ENCODE data around the gene SH3GLB2.

DNA sequence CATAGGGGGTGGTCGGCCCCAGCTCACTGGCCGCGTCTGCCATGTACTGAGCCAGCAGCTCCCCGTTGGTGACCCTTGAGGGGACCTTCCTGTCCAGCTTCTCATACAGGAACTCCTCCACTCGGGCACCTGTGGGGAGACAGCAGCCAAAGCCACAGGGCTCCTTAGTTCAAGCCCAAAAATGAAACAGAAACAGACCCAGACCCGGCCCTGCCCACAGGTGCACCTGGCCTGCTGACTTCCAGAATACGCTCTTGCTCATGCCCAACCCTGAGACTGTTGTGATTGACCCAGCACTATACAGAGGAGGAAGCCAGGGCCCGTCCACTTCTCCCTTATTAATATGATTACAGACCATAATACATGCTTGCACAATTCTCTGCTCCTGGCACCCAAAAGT is 7.0 kb downstream of the SH3GLB2 start:
- no peak for TF ChIP-seq TAF1 (IDR thresholded peaks at IDR 0.05; ENCODE audit: low read depth)
- TF ChIP-seq EP300 (IDR thresholded peaks at IDR 0.05; ENCODE audit: borderline replicate concordance): no peak
- TF ChIP-seq, protein P1, sequence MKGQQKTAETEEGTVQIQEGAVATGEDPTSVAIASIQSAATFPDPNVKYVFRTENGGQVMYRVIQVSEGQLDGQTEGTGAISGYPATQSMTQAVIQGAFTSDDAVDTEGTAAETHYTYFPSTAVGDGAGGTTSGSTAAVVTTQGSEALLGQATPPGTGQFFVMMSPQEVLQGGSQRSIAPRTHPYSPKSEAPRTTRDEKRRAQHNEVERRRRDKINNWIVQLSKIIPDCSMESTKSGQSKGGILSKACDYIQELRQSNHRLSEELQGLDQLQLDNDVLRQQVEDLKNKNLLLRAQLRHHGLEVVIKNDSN (IDR thresholded peaks at IDR 0.05): no peak
- TF ChIP-seq, protein P2, sequence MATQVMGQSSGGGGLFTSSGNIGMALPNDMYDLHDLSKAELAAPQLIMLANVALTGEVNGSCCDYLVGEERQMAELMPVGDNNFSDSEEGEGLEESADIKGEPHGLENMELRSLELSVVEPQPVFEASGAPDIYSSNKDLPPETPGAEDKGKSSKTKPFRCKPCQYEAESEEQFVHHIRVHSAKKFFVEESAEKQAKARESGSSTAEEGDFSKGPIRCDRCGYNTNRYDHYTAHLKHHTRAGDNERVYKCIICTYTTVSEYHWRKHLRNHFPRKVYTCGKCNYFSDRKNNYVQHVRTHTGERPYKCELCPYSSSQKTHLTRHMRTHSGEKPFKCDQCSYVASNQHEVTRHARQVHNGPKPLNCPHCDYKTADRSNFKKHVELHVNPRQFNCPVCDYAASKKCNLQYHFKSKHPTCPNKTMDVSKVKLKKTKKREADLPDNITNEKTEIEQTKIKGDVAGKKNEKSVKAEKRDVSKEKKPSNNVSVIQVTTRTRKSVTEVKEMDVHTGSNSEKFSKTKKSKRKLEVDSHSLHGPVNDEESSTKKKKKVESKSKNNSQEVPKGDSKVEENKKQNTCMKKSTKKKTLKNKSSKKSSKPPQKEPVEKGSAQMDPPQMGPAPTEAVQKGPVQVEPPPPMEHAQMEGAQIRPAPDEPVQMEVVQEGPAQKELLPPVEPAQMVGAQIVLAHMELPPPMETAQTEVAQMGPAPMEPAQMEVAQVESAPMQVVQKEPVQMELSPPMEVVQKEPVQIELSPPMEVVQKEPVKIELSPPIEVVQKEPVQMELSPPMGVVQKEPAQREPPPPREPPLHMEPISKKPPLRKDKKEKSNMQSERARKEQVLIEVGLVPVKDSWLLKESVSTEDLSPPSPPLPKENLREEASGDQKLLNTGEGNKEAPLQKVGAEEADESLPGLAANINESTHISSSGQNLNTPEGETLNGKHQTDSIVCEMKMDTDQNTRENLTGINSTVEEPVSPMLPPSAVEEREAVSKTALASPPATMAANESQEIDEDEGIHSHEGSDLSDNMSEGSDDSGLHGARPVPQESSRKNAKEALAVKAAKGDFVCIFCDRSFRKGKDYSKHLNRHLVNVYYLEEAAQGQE (IDR thresholded peaks at IDR 0.05; ENCODE audit: low read depth): no peak
- TF ChIP-seq, protein P3, sequence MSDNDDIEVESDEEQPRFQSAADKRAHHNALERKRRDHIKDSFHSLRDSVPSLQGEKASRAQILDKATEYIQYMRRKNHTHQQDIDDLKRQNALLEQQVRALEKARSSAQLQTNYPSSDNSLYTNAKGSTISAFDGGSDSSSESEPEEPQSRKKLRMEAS (IDR thresholded peaks at IDR 0.05): no peak
- TF ChIP-seq NFIC (IDR thresholded peaks at IDR 0.05): no peak
- TF ChIP-seq RAD21 (IDR thresholded peaks at IDR 0.05; ENCODE audit: low read depth): no peak
- no peak for TF ChIP-seq TEAD4 (IDR thresholded peaks at IDR 0.05)
- no peak for TF ChIP-seq CREB1 (IDR thresholded peaks at IDR 0.05; ENCODE audit: low read depth)
- no peak for TF ChIP-seq ZBTB7A (IDR thresholded peaks at IDR 0.05; ENCODE audit: low read depth)
- TF ChIP-seq EGR1 (IDR thresholded peaks at IDR 0.05): no peak
- TF ChIP-seq TCF12 (IDR thresholded peaks at IDR 0.05; ENCODE audit: low read depth): no peak
- no peak for TF ChIP-seq YY1 (IDR thresholded peaks at IDR 0.05; ENCODE audit: low read depth)
- no peak for TF ChIP-seq CEBPB (IDR thresholded peaks at IDR 0.05)
